HG03521 (cell line): ENCODE measurements around the gene CCDC138.

Experiments
- ATAC-seq: cut with Tn5 transposase; IDR thresholded peaks from one replicate; pipeline ENCODE4 v1.9.1; 2021; ENCODE audit warnings: mild to moderate bottlenecking, moderate library complexity; ENCODE audit not compliant: unreplicated experiment

Gene CCDC138

DNA sequence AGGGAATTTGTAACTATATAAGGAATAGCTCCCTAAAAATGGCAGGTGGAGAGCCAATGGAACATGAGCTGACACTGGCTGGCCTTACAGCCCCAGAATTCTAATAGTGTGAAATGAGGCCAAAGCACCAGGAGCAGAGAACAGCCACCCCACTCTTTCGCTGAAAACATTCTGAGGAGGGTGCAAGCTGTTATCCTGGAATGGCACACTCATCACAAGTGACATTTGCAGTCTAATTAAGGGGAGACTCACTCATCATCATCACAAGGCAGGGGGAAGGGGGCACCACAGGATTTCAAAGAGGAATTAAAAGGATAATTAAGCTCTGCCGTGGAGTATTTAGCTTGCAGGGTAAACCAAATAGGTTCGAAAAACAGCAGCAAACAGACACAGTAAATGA lies 108.2 kb downstream of the CCDC138 start:
- no peak for ATAC-seq

DNA sequence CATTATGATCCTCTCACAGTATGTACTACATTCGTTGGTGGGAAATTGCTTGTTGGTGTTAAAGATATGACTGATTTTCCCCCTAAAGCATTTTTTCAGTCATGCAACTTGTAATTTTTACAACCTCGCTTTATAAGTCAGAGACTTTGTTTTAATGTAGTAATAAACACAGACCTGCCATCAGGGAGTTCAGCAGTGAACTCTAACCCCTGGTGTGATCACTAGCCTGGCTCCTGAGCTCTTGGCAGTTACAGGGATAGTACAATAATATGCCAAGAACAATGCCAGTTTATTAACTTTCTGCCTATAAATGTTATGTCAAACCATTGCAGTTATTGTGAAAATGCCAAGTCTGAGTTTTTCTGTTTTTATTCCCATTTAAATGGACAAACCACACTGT lies 108.6 kb downstream of the CCDC138 start:
- no peak for ATAC-seq

DNA sequence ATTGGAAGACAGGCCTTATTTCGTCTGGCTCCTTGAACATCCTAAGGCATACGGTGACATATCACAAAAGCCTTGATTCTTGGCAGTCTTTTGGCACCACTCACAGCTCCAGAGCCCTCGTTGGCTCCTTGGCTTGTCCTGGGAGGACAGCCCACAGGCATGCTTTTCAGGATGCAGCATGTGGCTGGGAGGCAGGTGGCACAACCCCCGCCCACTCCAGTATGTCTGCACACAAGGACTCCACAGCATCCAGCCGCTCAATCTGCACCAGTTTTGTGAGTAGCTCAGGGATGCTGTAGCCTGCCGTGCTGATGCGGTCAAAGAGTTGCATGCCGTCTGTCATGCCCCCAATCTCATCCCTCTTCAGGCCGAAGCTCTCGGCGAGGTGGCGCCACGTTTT lies 110.2 kb downstream of the CCDC138 start:
- ATAC-seq, result no peak

GRCh38 chr2:108898315-108899082 lies 111.9 kb downstream of the CCDC138 start:
- ATAC-seq, result no peak

GRCh38 chr2:108904680-108905079 lies 118.1 kb downstream of the CCDC138 start:
- no peak for ATAC-seq

- no peak for ATAC-seq
These were observed 118.6 kb downstream of the CCDC138 start for GRCh38 chr2:108905176-108905575.

GRCh38 chr2:108905906-108906305 lies 119.3 kb downstream of the CCDC138 start:
- ATAC-seq, result no peak

DNA sequence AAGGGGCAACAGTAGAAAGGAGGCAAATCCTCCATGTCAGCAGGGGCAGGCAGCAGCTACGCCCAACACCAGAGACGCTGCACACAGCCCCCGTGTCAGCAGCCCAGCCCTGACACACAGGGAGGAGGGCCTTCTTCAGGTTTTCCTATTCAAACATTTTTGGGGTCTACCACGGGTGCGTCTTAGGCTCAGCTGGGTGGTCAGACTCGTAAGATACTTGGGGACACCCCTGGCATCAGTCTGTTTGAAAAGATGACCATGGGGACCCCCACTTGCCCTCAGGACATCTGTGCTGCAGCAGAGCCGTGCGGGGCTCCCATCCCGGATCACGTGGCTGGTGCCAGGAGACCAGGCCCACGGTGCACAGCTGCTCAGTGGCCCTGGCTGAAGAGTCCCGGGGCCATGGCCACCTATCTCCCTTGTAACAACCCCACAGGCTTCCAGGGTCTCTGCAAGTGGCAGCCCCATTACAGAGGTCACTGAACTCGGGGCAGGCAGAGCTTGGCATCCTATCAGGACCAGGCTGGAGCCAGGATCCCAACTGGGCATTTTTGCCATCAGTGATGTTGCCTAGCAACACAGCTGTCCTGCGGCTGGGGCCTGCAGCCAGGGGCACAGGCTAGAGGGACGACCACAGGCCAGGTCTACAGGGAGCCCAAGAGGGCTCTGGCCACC lies 120.0 kb downstream of the CCDC138 start:
- no peak for ATAC-seq

- ATAC-seq, result no peak
These were observed 121.5 kb downstream of the CCDC138 start for GRCh38 chr2:108907822-108908712.

DNA sequence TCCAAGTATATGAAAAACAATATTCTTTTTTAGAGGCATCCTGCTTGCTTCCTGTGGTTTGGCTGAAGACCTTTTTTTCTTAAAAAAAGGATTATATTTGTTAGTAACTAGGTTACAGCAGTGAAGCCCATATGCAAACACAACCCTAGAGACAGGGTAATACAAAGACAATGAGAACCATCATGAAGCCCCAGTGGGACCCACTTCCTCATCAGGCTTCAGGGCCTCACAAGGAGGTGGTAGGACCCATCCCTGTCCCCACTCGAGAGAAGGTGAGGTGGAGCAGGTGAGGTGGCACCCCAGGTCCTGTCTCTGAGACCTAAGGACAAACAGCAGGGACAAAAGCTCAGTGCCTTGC lies 122.1 kb downstream of the CCDC138 start:
- no peak for ATAC-seq

DNA sequence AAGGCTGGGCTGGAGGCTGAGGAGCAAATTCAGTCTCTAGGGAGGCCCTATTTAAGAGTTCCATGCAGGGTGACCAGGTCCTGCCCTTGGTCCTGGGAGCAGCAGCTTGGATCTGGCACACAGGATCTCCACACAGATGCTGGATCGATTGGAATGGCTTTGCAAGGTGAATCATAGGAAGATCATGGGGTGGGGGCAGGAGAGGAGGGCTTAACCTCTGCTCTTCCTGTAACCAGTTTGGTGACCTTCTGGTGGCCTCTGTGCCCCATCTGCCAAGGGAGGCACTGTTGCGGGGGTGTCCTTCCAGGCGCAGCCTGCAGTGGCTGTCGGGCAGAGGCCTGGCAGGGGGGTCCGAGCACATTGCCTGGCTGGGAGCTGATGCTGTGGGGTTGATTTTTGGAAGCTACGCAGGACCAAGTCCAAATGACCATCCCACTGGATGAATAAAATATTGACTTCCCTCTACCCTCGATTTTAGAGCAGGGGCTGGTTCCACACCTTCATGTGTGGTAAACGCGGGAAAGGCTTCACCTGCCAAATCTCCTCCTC lies 122.8 kb downstream of the CCDC138 start:
- ATAC-seq, result no peak

- ATAC-seq, result no peak
These were observed 123.5 kb downstream of the CCDC138 start for GRCh38 chr2:108910011-108910431.

GRCh38 chr2:108910541-108911396 lies 124.2 kb downstream of the CCDC138 start:
- ATAC-seq, result no peak

DNA sequence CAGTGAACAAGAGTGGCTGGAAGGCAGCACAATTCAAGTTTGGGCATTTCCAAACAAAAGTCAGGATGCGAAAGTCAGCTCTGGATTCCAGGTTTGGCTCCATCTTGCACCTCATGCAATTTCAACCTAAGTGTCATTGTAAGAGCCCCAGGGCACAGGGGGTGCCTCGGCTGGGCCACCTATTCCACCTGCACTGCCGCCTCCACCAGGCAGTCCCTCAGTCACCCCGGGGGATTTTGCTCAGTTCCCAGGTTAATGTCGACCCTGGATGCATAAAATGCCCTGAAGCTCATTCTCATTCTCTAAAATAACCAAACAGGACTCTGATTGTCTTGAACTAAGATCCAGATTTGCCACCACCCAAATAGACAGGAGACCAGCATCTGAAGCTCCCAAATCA lies 124.8 kb downstream of the CCDC138 start:
- ATAC-seq, result no peak

DNA sequence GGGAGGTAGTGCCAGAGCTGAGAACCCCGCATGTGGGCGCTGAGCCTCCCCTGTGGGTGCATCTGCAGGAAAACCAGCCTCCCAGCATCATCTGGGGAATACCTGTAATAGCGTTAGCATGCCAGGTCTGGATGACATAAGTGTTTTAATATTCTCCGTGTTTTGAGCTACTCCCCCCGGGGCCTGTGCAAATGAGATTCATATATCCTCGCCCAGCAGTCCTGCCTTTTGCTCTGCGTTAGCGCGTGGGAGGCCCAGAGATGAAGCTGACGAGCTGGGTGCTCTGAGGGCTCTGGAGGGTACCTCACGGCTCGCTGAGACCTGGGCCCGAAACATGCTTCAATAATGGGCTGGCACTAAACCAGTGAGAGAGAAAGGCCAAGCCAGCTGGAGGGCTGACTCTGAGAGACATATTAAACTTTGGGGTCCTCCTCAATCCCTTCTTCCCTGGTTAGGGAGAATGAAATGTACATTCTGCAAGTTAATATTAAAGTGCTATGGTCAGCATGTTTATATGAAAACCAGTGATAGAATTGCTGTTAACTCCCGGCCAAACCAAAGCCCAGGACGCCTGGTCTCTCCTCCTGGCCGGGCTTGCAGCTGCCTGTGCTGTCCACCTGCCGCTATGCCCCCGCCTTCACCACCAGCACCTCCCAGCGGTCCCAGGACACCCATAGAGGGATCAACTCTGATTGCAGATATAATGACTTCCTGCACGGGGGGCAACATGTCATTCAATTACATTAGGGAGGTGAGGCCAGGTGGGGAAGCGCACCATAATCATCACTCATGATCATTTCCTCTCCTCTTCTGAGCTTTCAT lies 125.4 kb downstream of the CCDC138 start:
- no peak for ATAC-seq

DNA sequence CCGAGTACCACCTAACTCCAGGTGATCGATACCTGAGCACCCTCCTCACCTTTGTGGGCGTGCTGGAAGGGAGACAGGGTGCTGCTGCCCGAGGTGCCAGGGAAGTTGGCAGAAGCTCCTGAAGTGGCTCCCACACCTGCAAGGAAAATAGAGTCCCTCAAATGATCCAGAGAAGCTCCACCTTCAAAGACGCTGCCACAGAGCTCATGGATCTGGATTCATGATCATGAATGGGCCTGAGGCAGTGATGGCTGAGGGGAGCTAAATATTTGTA lies 126.0 kb downstream of the CCDC138 start:
- no peak for ATAC-seq

DNA sequence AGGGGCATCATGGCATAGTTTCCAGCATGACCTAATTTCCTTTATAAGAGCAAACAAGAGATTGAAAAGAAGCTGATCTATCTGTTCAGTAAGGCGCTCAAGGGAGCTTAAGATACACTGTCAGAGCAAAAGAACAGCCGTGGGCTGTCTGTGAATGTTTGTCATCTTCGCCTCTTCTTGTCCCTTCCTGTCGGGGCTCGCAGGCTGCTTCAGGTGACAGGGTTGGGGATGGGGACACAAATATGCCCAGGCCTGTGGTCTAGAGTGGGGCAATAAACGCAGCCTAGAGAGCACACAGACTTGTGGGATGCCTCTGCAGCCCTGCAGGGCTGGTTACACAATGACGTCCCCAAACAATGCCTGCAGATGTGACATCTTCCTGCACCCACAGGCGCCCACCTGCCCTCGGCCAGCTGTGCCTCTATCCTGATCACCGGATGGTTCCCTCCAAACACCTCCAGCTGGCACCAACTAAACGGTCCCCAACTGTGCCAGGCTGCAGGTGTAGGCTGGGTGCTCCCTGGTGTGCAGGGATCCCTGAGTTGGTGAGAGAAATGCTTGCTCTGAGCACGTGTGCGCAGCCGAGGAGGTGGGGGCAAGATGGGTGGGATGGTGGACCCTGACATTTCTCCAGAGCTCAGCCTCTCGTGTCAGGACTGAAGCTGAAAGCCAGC lies 129.7 kb downstream of the CCDC138 start:
- ATAC-seq, result no peak

DNA sequence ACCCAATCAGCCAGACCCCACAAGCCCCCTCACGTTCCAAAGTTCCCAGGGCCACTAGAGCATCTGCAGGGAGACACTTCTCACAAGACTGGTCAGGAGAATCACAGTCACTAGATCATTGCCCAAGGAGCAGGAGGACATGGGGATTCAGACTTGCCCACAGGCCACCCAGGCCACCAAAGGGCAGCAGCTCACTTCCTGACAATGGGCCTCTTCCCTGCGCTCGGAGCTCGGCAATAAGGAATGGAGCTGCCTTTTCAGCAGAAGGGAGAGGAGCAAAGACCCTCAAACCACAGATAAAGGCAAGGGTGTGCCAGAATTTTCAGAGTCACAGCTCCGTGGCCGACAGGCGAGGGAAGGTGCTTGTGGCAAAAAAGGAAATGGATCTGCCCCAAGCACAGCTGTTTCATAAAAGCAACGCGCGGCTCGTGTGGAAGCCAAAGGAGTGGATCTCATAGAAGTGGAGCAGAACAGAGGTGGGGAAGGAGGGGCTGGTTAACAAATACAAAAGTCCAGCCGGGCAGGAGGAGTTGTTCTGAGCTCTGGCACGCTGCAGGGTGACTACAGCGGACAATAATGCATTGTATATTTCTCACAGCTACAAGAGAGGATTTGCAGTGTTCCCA lies 130.3 kb downstream of the CCDC138 start:
- no peak for ATAC-seq

DNA sequence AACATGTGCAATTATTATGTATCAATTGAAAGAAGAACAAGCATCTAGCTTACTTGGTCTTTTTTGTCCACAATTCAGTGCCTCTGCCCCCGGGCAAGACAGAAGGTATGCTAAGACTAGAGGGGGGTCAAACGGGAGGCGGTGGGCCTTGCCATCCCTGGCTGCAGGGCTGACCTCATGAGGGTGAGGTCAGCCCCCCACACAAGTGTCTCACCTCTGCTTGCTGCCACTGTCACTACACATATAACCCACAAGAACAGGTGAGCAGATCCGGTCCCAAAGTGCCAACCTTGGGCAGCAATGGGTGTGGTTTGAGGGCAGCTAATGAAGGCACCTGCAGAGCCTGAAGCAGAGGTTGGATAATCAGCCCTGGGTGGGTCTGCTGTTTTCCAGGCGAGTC lies 131.0 kb downstream of the CCDC138 start:
- no peak for ATAC-seq
